ENCODE measurements around the gene ANGEL2.
A peak's percentile ranks its signal among the peaks of the same experiment; 100 is the strongest.

ANGEL2 gene

GRCh38 chr1:212962509-212962908 lies 53.2 kb downstream of the ANGEL2 start:
- H3K9ac ChIP-seq (ENCODE audit: low read length) = no peak overlapping the region
- no peak overlapping the region for H3K27ac ChIP-seq (ENCODE audit: low read length)
- no peaks in the 10 kb centered on the region for H3K27me3 ChIP-seq (ENCODE audit: low read depth, low read length)
- TF ChIP-seq EZH2phosphoT487 (IDR thresholded peaks at IDR 0.05; ENCODE audit: low read depth) (no peak), CTCF (IDR thresholded peaks at IDR 0.05; ENCODE audit: low read depth, low read length) (no peak)
- no peaks in the 10 kb centered on the region for H3K9me3 ChIP-seq (ENCODE audit: insufficient read depth, low read length)
- peaks cover 26% of the 10 kb centered on the region for H3K36me3 ChIP-seq (replicated peaks; ENCODE audit: low read depth, low read length)
- H3K79me2 ChIP-seq (ENCODE audit: low read length) = no peaks in the 10 kb centered on the region
- H3K4me1 ChIP-seq (ENCODE audit: low read length) = peaks cover 42% of the 10 kb centered on the region
- no peaks in the 10 kb centered on the region for H4K20me1 ChIP-seq (ENCODE audit: insufficient read depth, low read length)
- no peak overlapping the region for H2AFZ ChIP-seq (ENCODE audit: low read depth, low read length)
- no peak overlapping the region for H3K4me2 ChIP-seq (ENCODE audit: low read length)
- H3K4me3 ChIP-seq (ENCODE audit: low read length) = no peak overlapping the region

- H3K4me2 ChIP-seq (ENCODE audit: low read length) = no peak overlapping the region
- H3K27ac ChIP-seq (ENCODE audit: low read length) = no peak overlapping the region
- peaks cover 47% of the 10 kb centered on the region for H3K4me1 ChIP-seq (ENCODE audit: low read length)
- H3K79me2 ChIP-seq (ENCODE audit: low read length) = peaks cover 8% of the 10 kb centered on the region; the same call in 1 of the 2 replicates
- H2AFZ ChIP-seq (ENCODE audit: low read depth, low read length) = no peak overlapping the region
- H3K9me3 ChIP-seq (ENCODE audit: insufficient read depth, low read length) = no peaks in the 10 kb centered on the region
- no peaks in the 10 kb centered on the region for H3K27me3 ChIP-seq (ENCODE audit: low read depth, low read length)
- TF ChIP-seq CTCF (IDR thresholded peaks at IDR 0.05; ENCODE audit: low read depth, low read length) (no peak), EZH2phosphoT487 (IDR thresholded peaks at IDR 0.05; ENCODE audit: low read depth) (no peak)
- no peaks in the 10 kb centered on the region for H4K20me1 ChIP-seq (ENCODE audit: insufficient read depth, low read length)
- H3K9ac ChIP-seq (ENCODE audit: low read length) = no peak overlapping the region
- H3K4me3 ChIP-seq (ENCODE audit: low read length) = no peak overlapping the region
- H3K36me3 ChIP-seq (replicated peaks; ENCODE audit: low read depth, low read length) = peaks cover 36% of the 10 kb centered on the region
These were observed 54.7 kb downstream of the ANGEL2 start for GRCh38 chr1:212960932-212961331.

- Histone ChIP-seq H3K27me3 (ENCODE audit: low read depth, low read length) (no peaks in the 10 kb centered on the region), H3K9ac (ENCODE audit: low read length) (peak overlapping the region; percentile 10; the same call in 1 of the 2 replicates), H3K36me3 (replicated peaks; ENCODE audit: low read depth, low read length) (peaks cover 35% of the 10 kb centered on the region), H3K9me3 (ENCODE audit: insufficient read depth, low read length) (no peaks in the 10 kb centered on the region), H4K20me1 (ENCODE audit: insufficient read depth, low read length) (no peaks in the 10 kb centered on the region), H3K4me1 (ENCODE audit: low read length) (peaks cover 61% of the 10 kb centered on the region), H3K27ac (ENCODE audit: low read length) (peak overlapping the region; percentile 36), H3K4me3 (ENCODE audit: low read length) (0 out of 2 replicates have a peak overlapping the region, but pooled peaks have one; percentile 4), H3K79me2 (ENCODE audit: low read length) (peaks cover 20% of the 10 kb centered on the region), H3K4me2 (ENCODE audit: low read length) (peak overlapping the region; percentile 38), H2AFZ (ENCODE audit: low read depth, low read length) (peak overlapping the region; percentile 85)
- TF ChIP-seq CTCF (IDR thresholded peaks at IDR 0.05; ENCODE audit: low read depth, low read length) = no peak
- no peak for TF ChIP-seq EZH2phosphoT487 (IDR thresholded peaks at IDR 0.05; ENCODE audit: low read depth)
These were observed 56.1 kb downstream of the ANGEL2 start for GRCh38 chr1:212959266-212960220.

- Histone ChIP-seq H3K4me1 (ENCODE audit: low read length) (peaks cover 56% of the 10 kb centered on the region), H3K36me3 (replicated peaks; ENCODE audit: low read depth, low read length) (peaks cover 39% of the 10 kb centered on the region), H3K27me3 (ENCODE audit: low read depth, low read length) (no peaks in the 10 kb centered on the region), H3K4me3 (ENCODE audit: low read length) (no peak overlapping the region), H3K27ac (ENCODE audit: low read length) (no peak overlapping the region), H2AFZ (ENCODE audit: low read depth, low read length) (no peak overlapping the region), H3K79me2 (ENCODE audit: low read length) (peaks cover 32% of the 10 kb centered on the region), H3K9ac (ENCODE audit: low read length) (no peak overlapping the region), H3K4me2 (ENCODE audit: low read length) (no peak overlapping the region), H3K9me3 (ENCODE audit: insufficient read depth, low read length) (no peaks in the 10 kb centered on the region), H4K20me1 (ENCODE audit: insufficient read depth, low read length) (no peaks in the 10 kb centered on the region)
- no peak for TF ChIP-seq EZH2phosphoT487 (IDR thresholded peaks at IDR 0.05; ENCODE audit: low read depth)
- TF ChIP-seq CTCF (IDR thresholded peaks at IDR 0.05; ENCODE audit: low read depth, low read length) = no peak
These were observed 57.5 kb downstream of the ANGEL2 start for GRCh38 chr1:212958175-212958574.

All from OCI-LY3 (cell line).